ENCODE measurements around the gene VEGFB. TPM values are rescaled to one million over a fixed set of nuclear protein-coding genes. Genes with fewer than 3 reads are reported as not detected.

The VEGFB gene
- total and polyA plus RNA-seq, 2 donors from 2014 or later: 77.6 to 157 TPM

- intact Hi-C loops (cut with DNase I): no loop called here
- peak overlapping the region in 1 of 2 donors; percentile 7 for H3K27ac ChIP-seq (ENCODE audit: low read depth in 2 of 2, low read length in 2 of 2)
- FAIRE-seq: no peak
Observed at GRCh38 chr11:64251753-64252002, 17.3 kb downstream of the VEGFB start.

GRCh38 chr11:64252003-64252872 is 17.9 kb downstream of the VEGFB start:
- Histone ChIP-seq H3K9ac (ENCODE audit: low read length in 3 of 3) (peak overlapping the region in 2 of 3 donors; percentile 78 to 80), H3K36me3 (ENCODE audit: control insufficient read depth in 2 of 3, insufficient read depth in 3 of 3, low read length in 3 of 3) (peaks cover 0 to 6% (median 0%) of the 10 kb centered on the region in 3 donors), H3K9me3 (ENCODE audit: control insufficient read depth in 2 of 3, insufficient read depth in 1 of 3, low read length in 3 of 3) (no peaks in the 10 kb centered on the region), H3K4me1 (ENCODE audit: control insufficient read depth in 2 of 3, insufficient read depth in 2 of 3, low read depth in 1 of 3, low read length in 3 of 3) (peaks cover 0 to 26% (median 5%) of the 10 kb centered on the region in 3 donors), H3K27ac (ENCODE audit: low read depth in 2 of 2, low read length in 2 of 2) (peak overlapping the region; percentile 7 to 32), H3K4me3 (ENCODE audit: low read length in 3 of 3) (peak overlapping the region; percentile 57 to 74 (median 71)), H3K27me3 (ENCODE audit: control insufficient read depth, insufficient read depth, low read length) (no peaks in the 10 kb centered on the region)
- DNase-seq (peak in 1 of 5 donors; percentile 77), FAIRE-seq (no peak)
- TF ChIP-seq, protein P1, sequence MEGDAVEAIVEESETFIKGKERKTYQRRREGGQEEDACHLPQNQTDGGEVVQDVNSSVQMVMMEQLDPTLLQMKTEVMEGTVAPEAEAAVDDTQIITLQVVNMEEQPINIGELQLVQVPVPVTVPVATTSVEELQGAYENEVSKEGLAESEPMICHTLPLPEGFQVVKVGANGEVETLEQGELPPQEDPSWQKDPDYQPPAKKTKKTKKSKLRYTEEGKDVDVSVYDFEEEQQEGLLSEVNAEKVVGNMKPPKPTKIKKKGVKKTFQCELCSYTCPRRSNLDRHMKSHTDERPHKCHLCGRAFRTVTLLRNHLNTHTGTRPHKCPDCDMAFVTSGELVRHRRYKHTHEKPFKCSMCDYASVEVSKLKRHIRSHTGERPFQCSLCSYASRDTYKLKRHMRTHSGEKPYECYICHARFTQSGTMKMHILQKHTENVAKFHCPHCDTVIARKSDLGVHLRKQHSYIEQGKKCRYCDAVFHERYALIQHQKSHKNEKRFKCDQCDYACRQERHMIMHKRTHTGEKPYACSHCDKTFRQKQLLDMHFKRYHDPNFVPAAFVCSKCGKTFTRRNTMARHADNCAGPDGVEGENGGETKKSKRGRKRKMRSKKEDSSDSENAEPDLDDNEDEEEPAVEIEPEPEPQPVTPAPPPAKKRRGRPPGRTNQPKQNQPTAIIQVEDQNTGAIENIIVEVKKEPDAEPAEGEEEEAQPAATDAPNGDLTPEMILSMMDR (IDR thresholded peaks at IDR 0.05; ENCODE audit: borderline replicate concordance, extremely low read depth, insufficient read depth): peak; percentile 8
- intact Hi-C loops (cut with DNase I): no loop called here

More at GRCh38 chr11:64251753-64252002, 17.3 kb downstream of the VEGFB start:
- Histone ChIP-seq H3K27me3 (ENCODE audit: control insufficient read depth, insufficient read depth, low read length) (no peaks in the 10 kb centered on the region), H3K4me3 (ENCODE audit: low read length in 3 of 3) (peak overlapping the region; percentile 57 to 74 (median 71)), H3K9me3 (ENCODE audit: control insufficient read depth in 2 of 3, insufficient read depth in 1 of 3, low read length in 3 of 3) (no peaks in the 10 kb centered on the region), H3K4me1 (ENCODE audit: control insufficient read depth in 2 of 3, insufficient read depth in 2 of 3, low read depth in 1 of 3, low read length in 3 of 3) (peaks cover 0 to 26% (median 5%) of the 10 kb centered on the region in 3 donors), H3K36me3 (ENCODE audit: control insufficient read depth in 2 of 3, insufficient read depth in 3 of 3, low read length in 3 of 3) (peaks cover 0 to 6% (median 0%) of the 10 kb centered on the region in 3 donors), H3K9ac (ENCODE audit: low read length in 3 of 3) (peak overlapping the region in 2 of 3 donors; percentile 78 to 80)
- TF ChIP-seq, protein P1 (IDR thresholded peaks at IDR 0.05; ENCODE audit: borderline replicate concordance, extremely low read depth, insufficient read depth): no peak
- DNase-seq: peak in 1 of 5 donors; percentile 82

- no peak overlapping the region for H3K4me3 ChIP-seq (ENCODE audit: low read length in 3 of 3)
- intact Hi-C loops (cut with DNase I): no loop called here
- no peak overlapping the region for H3K27ac ChIP-seq (ENCODE audit: low read depth in 2 of 2, low read length in 2 of 2)
Observed at GRCh38 chr11:64253043-64253442, 18.7 kb downstream of the VEGFB start.

More at GRCh38 chr11:64253043-64253442, 18.7 kb downstream of the VEGFB start:
- Histone ChIP-seq H3K4me1 (ENCODE audit: control insufficient read depth in 2 of 3, insufficient read depth in 2 of 3, low read depth in 1 of 3, low read length in 3 of 3) (peaks cover 0 to 22% (median 5%) of the 10 kb centered on the region in 3 donors), H3K36me3 (ENCODE audit: control insufficient read depth in 2 of 3, insufficient read depth in 3 of 3, low read length in 3 of 3) (peaks cover 0 to 6% (median 0%) of the 10 kb centered on the region in 3 donors), H3K9ac (ENCODE audit: low read length in 3 of 3) (no peak overlapping the region), H3K9me3 (ENCODE audit: control insufficient read depth in 2 of 3, insufficient read depth in 1 of 3, low read length in 3 of 3) (no peaks in the 10 kb centered on the region), H3K27me3 (ENCODE audit: control insufficient read depth, insufficient read depth, low read length) (no peaks in the 10 kb centered on the region)
- FAIRE-seq (no peak), DNase-seq (no peak)
- TF ChIP-seq, protein P1 (IDR thresholded peaks at IDR 0.05; ENCODE audit: borderline replicate concordance, extremely low read depth, insufficient read depth): no peak

Measured in kidney (tissue), 14 donors.